HL-60 (cell line): ENCODE results near the gene SPRR5.

Experiments
- DNase-seq, 2 experiments: peaks; one replicate each; pipeline ENCODE4 v3.0.0-alpha.2; 2010 to 2020; ENCODE audit warnings: low read depth in 1 of 2, low spot score in 1 of 2
- H3K27ac ChIP-seq: fragments of 250-450 bp; sonication (Bioruptor Pico); replicated peaks from 2 replicates; pipeline ENCODE4 v1.5.1; 2020; ENCODE audit warnings: mild to moderate bottlenecking, moderate library complexity
- H3K27me3 ChIP-seq: fragments of 250-450 bp; sonication (Bioruptor Pico); 2 replicates; pipeline ENCODE4 v1.5.1; 2021; ENCODE audit warnings: mild to moderate bottlenecking, moderate library complexity; ENCODE audit not compliant: insufficient read depth, poor library complexity, severe bottlenecking
- H3K4me3 ChIP-seq: replicated peaks from 2 replicates; pipeline ENCODE4 v1.5.1; 2011; ENCODE audit warnings: mild to moderate bottlenecking, control low read depth, low read length; ENCODE audit not compliant: insufficient read depth
- CTCF ChIP-seq: IDR thresholded peaks from one replicate; pipeline ENCODE4 v1.5.1; 2011; ENCODE audit warnings: low read length, control low read depth, inconsistent platforms; ENCODE audit not compliant: insufficient read depth
- GABPA ChIP-seq: IDR thresholded peaks from 2 replicates; pipeline ENCODE4 v1.6.1; 2012; ENCODE audit warnings: low read depth
- POLR2AphosphoS5 ChIP-seq: IDR thresholded peaks from 2 replicates; pipeline ENCODE4 v1.6.1; 2012; ENCODE audit warnings: low read depth
- SPI1 ChIP-seq: IDR thresholded peaks from 2 replicates; pipeline ENCODE4 v1.6.1; 2012; ENCODE audit warnings: low read depth, mild to moderate bottlenecking, borderline replicate concordance
- long read RNA-seq: library from polyadenylated mRNA; unstranded; transcript quantifications from one replicate; pipeline ENCODE4 v2.0.0, GENCODE V29; 2020
- TF ChIP-seq, protein P1 (sequence below): IDR thresholded peaks from 2 replicates; pipeline ENCODE4 v1.6.1; 2012; ENCODE audit warnings: low read depth; ENCODE audit not compliant: insufficient replicate concordance

The SPRR5 gene
- long read RNA-seq, result 0 reads

- no peak within 1 kb of the TSS for H3K4me3 ChIP-seq
- H3K27ac ChIP-seq, result no peak within 1 kb of the TSS
- no peaks in the 10 kb centered on the region for H3K27me3 ChIP-seq
- TF ChIP-seq POLR2AphosphoS5 (no peak), SPI1 (no peak), CTCF (no peak), GABPA (no peak)
- TF ChIP-seq, protein P1, sequence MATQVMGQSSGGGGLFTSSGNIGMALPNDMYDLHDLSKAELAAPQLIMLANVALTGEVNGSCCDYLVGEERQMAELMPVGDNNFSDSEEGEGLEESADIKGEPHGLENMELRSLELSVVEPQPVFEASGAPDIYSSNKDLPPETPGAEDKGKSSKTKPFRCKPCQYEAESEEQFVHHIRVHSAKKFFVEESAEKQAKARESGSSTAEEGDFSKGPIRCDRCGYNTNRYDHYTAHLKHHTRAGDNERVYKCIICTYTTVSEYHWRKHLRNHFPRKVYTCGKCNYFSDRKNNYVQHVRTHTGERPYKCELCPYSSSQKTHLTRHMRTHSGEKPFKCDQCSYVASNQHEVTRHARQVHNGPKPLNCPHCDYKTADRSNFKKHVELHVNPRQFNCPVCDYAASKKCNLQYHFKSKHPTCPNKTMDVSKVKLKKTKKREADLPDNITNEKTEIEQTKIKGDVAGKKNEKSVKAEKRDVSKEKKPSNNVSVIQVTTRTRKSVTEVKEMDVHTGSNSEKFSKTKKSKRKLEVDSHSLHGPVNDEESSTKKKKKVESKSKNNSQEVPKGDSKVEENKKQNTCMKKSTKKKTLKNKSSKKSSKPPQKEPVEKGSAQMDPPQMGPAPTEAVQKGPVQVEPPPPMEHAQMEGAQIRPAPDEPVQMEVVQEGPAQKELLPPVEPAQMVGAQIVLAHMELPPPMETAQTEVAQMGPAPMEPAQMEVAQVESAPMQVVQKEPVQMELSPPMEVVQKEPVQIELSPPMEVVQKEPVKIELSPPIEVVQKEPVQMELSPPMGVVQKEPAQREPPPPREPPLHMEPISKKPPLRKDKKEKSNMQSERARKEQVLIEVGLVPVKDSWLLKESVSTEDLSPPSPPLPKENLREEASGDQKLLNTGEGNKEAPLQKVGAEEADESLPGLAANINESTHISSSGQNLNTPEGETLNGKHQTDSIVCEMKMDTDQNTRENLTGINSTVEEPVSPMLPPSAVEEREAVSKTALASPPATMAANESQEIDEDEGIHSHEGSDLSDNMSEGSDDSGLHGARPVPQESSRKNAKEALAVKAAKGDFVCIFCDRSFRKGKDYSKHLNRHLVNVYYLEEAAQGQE, result no peak
- no peak for DNase-seq
Observed at GRCh38 chr1:152946651-152947256, at the start of gene SPRR5. TSS of gene SPRR5 (plus strand) at chr1:152947206. CDS start at chr1:152948555, 1,349 bp downstream.

DNA sequence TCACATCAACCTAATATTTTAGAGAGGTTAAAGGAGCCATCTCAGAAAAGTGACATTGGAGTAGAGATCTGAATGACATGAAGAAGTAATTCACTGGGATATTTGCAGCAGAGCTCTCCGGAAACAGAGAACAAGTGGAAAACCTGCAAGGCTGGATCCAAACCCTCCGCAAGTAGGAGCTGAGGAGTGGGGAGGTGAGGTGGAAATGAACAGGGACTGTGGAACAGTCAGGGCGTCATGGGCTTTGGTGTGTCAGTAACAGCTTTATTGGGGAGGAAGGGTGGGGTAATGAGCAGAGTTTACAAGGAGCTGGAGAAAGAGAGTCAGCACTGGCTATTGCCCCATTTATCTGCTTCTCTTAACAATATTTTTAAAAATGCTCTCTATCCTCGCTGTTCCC, 48.0 kb upstream of the SPRR5 start:
- Histone ChIP-seq H3K27me3 (no peaks in the 10 kb centered on the region), H3K4me3 (no peak overlapping the region), H3K27ac (no peak overlapping the region)
- TF ChIP-seq POLR2AphosphoS5, result no peak
- no peak for TF ChIP-seq CTCF
- no peak for DNase-seq

GRCh38 chr1:152899883-152900282, 47.1 kb upstream of the SPRR5 start:
- DNase-seq, result no peak
- Histone ChIP-seq H3K27ac (no peak overlapping the region), H3K4me3 (no peak overlapping the region), H3K27me3 (no peaks in the 10 kb centered on the region)
- TF ChIP-seq CTCF (no peak), SPI1 (no peak), GABPA (no peak)
- TF ChIP-seq, protein P1, result no peak

DNA sequence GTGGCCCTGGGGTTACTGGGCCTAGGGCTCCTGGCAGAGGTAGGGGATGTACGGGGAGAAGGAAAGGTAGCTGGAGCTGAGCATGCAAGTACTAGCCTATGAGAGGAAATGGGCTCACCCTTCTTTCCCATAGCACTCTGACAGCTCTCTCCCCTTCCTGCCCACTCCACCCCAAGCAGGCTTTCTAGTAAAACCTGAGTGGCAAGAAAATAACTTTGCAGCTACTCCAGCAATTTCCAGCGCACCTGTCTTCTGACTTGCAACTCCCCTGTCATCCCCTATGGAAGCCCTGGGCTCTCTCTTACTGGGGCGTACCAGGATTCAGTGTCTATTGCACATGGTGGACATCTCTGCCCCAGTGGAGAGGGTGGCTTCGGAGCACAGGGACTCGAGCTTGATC, 45.4 kb upstream of the SPRR5 start:
- Histone ChIP-seq H3K27me3 (no peaks in the 10 kb centered on the region), H3K4me3 (no peak overlapping the region), H3K27ac (no peak overlapping the region)
- DNase-seq, result no peak
- TF ChIP-seq POLR2AphosphoS5 (no peak), SPI1 (no peak), GABPA (no peak), CTCF (no peak)
